ENCODE data around the gene TEX28.

TEX28 gene

DNA sequence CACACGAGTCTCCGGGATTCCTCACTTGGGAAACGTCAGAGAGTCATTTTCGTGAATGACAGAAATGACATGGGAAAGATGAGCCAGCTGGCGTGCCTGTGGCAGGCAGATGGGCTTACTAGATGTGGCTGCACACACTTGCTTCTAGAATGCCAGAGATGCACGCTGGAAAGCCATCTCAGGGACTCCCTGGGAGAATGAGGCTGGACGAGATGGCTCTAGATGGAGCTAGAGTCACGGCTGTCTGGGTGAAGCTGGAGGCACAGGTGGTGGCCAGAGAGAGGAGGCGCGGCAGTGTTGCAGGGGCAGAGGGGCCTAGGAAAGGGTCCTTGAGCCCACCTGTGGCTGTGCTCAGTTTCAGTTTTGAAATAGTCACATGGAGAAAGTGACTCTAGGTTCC lies 26.7 kb upstream of the TEX28 start:
- no peak for DNase-seq (ENCODE audit: low read depth)
- no peak overlapping the region for H3K4me3 ChIP-seq (ENCODE audit: low read depth, low read length)
- TF ChIP-seq, protein P1, sequence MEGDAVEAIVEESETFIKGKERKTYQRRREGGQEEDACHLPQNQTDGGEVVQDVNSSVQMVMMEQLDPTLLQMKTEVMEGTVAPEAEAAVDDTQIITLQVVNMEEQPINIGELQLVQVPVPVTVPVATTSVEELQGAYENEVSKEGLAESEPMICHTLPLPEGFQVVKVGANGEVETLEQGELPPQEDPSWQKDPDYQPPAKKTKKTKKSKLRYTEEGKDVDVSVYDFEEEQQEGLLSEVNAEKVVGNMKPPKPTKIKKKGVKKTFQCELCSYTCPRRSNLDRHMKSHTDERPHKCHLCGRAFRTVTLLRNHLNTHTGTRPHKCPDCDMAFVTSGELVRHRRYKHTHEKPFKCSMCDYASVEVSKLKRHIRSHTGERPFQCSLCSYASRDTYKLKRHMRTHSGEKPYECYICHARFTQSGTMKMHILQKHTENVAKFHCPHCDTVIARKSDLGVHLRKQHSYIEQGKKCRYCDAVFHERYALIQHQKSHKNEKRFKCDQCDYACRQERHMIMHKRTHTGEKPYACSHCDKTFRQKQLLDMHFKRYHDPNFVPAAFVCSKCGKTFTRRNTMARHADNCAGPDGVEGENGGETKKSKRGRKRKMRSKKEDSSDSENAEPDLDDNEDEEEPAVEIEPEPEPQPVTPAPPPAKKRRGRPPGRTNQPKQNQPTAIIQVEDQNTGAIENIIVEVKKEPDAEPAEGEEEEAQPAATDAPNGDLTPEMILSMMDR (IDR thresholded peaks at IDR 0.05; ENCODE audit: low read depth, low read length), result no peak
- TF ChIP-seq POLR2A (IDR thresholded peaks at IDR 0.05; ENCODE audit: extremely low read depth, insufficient read length) (no peak), MYC (IDR thresholded peaks at IDR 0.05; ENCODE audit: low read depth, low read length) (no peak)
- TF ChIP-seq, protein P2, sequence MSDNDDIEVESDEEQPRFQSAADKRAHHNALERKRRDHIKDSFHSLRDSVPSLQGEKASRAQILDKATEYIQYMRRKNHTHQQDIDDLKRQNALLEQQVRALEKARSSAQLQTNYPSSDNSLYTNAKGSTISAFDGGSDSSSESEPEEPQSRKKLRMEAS (IDR thresholded peaks at IDR 0.05; ENCODE audit: low read depth, low read length), result no peak

GRCh38 chrX:154321152-154321551 lies 26.2 kb upstream of the TEX28 start:
- TF ChIP-seq MYC (IDR thresholded peaks at IDR 0.05; ENCODE audit: low read depth, low read length) (no peak), POLR2A (IDR thresholded peaks at IDR 0.05; ENCODE audit: extremely low read depth, insufficient read length) (no peak)
- TF ChIP-seq, protein P1 (IDR thresholded peaks at IDR 0.05; ENCODE audit: low read depth, low read length), result no peak
- TF ChIP-seq, protein P2 (IDR thresholded peaks at IDR 0.05; ENCODE audit: low read depth, low read length), result no peak
- no peak overlapping the region for H3K4me3 ChIP-seq (ENCODE audit: low read depth, low read length)
- DNase-seq (ENCODE audit: low read depth), result no peak

GRCh38 chrX:154320406-154320805 lies 25.5 kb upstream of the TEX28 start:
- no peak overlapping the region for H3K4me3 ChIP-seq (ENCODE audit: low read depth, low read length)
- DNase-seq (ENCODE audit: low read depth), result no peak
- TF ChIP-seq POLR2A (IDR thresholded peaks at IDR 0.05; ENCODE audit: extremely low read depth, insufficient read length) (no peak), MYC (IDR thresholded peaks at IDR 0.05; ENCODE audit: low read depth, low read length) (no peak)
- TF ChIP-seq, protein P2 (IDR thresholded peaks at IDR 0.05; ENCODE audit: low read depth, low read length), result no peak
- TF ChIP-seq, protein P1 (IDR thresholded peaks at IDR 0.05; ENCODE audit: low read depth, low read length), result no peak

DNA sequence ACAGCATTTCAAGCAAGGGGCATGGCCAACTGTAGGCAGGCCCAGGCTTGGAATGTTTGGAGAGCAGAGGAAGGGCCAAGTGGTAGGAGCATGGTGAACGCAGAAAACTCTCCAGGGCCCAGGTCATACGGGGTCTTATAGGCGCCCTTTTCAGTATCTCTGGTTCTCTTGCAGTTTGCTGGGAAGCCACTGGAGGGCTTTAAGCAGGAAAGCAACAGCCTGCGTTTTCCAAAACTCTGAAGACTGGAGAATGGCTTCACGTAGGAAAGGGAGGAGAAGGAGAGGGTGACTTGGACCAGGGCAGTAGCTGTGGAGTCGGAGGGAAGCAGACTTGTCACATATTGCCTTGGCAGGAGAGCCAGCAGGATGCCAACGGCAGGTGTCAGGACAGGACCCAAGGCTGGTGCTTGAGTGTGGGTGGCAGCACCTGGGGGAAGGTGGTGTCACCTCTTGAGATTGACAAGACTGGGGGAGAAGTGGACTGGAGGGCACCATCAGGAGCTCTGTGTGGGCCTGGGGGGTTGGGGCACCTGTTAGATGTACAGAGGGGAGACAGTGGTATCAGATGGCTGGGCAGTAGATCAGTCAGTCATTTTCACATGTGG lies 22.6 kb upstream of the TEX28 start:
- TF ChIP-seq MYC (IDR thresholded peaks at IDR 0.05; ENCODE audit: low read depth, low read length), result no peak
- TF ChIP-seq, protein P1 (IDR thresholded peaks at IDR 0.05; ENCODE audit: low read depth, low read length), result peak; percentile 37
- DNase-seq (ENCODE audit: low read depth), result no peak
- no peak overlapping the region for H3K4me3 ChIP-seq (ENCODE audit: low read depth, low read length)

DNA sequence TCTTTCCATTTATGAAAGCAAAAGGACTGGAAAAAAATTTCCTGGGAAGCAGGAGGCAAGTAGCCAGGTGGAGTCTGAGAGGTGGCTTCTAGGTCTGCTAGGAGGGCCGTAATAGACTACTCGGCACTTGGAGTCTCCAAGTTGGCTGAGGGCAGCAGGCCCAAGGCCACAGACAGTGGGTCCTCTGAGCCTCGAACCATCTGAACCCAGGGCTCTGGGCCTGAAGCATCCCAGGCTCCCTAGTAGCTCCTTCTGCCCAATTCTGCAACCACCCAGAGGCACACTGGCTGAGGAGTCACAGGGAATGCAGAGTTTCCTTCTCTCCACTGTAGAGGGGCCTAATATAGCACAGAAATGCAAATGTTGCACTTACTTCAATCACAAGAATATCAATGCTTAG lies 20.5 kb upstream of the TEX28 start:
- TF ChIP-seq POLR2A (IDR thresholded peaks at IDR 0.05; ENCODE audit: extremely low read depth, insufficient read length) (no peak), MYC (IDR thresholded peaks at IDR 0.05; ENCODE audit: low read depth, low read length) (no peak)
- TF ChIP-seq, protein P2 (IDR thresholded peaks at IDR 0.05; ENCODE audit: low read depth, low read length), result no peak
- TF ChIP-seq, protein P1 (IDR thresholded peaks at IDR 0.05; ENCODE audit: low read depth, low read length), result no peak
- no peak for DNase-seq (ENCODE audit: low read depth)
- H3K4me3 ChIP-seq (ENCODE audit: low read depth, low read length), result no peak overlapping the region

- H3K4me3 ChIP-seq (ENCODE audit: low read depth, low read length), result no peak overlapping the region
- TF ChIP-seq POLR2A (IDR thresholded peaks at IDR 0.05; ENCODE audit: extremely low read depth, insufficient read length) (no peak), MYC (IDR thresholded peaks at IDR 0.05; ENCODE audit: low read depth, low read length) (no peak)
- TF ChIP-seq, protein P1 (IDR thresholded peaks at IDR 0.05; ENCODE audit: low read depth, low read length), result no peak
- TF ChIP-seq, protein P2 (IDR thresholded peaks at IDR 0.05; ENCODE audit: low read depth, low read length), result no peak
- DNase-seq (ENCODE audit: low read depth), result no peak
These were observed 18.2 kb upstream of the TEX28 start for GRCh38 chrX:154313147-154313546.
